Panc1 (cell line): Measurements from ENCODE around the gene ADAM12.

Experiments
- CTCF ChIP-seq: fragments of 450-650 bp; IDR thresholded peaks from 2 replicates; pipeline ENCODE4 v1.5.1; 2017; ENCODE audit warnings: mild to moderate bottlenecking
- POLR2AphosphoS5 ChIP-seq: IDR thresholded peaks from 2 replicates; pipeline ENCODE4 v1.6.1; 2012; ENCODE audit warnings: mild to moderate bottlenecking, low read depth, low read length, moderate library complexity
- REST ChIP-seq, 2 experiments: IDR thresholded peaks; 2 replicates each; pipeline ENCODE4 v1.6.1; 2011 to 2012; ENCODE audit warnings: low read depth in 2 of 2, control low read depth in 1 of 2, low read length in 1 of 2, mild to moderate bottlenecking in 1 of 2, moderate library complexity in 1 of 2; ENCODE audit not compliant: insufficient read depth in 1 of 2
- TCF7L2 ChIP-seq: IDR thresholded peaks from 2 replicates; pipeline ENCODE4 v1.6.1; 2011; ENCODE audit warnings: mild to moderate bottlenecking, low read depth, low read length, inconsistent platforms

GRCh38 chr10:126001576-126001975, 386.7 kb downstream of the ADAM12 start:
- no peak for TF ChIP-seq POLR2AphosphoS5
- TF ChIP-seq CTCF, result no peak
- TF ChIP-seq REST (IDR thresholded peaks at IDR 0.05; ENCODE audit: insufficient read depth in 1 of 2, low read depth in 2 of 2, low read length in 1 of 2), result no peak
- no peak for TF ChIP-seq TCF7L2
